HEK293T (cell line): ENCODE data around the gene GABBR2.

Experiments used
- FOXA1 ChIP-seq: fragments of 450-650 bp; IDR thresholded peaks from 2 replicates; pipeline ENCODE4 v1.6.1; 2016; ENCODE audit warnings: mild to moderate bottlenecking
- FOXM1 ChIP-seq: fragments of 450-650 bp; IDR thresholded peaks from 2 replicates; pipeline ENCODE4 v1.6.1; 2017; ENCODE audit warnings: mild to moderate bottlenecking, borderline replicate concordance
- HDGF ChIP-seq: fragments of 450-650 bp; IDR thresholded peaks from 2 replicates; pipeline ENCODE4 v1.6.1; 2017; ENCODE audit warnings: antibody characterized with exemption, borderline replicate concordance

DNA sequence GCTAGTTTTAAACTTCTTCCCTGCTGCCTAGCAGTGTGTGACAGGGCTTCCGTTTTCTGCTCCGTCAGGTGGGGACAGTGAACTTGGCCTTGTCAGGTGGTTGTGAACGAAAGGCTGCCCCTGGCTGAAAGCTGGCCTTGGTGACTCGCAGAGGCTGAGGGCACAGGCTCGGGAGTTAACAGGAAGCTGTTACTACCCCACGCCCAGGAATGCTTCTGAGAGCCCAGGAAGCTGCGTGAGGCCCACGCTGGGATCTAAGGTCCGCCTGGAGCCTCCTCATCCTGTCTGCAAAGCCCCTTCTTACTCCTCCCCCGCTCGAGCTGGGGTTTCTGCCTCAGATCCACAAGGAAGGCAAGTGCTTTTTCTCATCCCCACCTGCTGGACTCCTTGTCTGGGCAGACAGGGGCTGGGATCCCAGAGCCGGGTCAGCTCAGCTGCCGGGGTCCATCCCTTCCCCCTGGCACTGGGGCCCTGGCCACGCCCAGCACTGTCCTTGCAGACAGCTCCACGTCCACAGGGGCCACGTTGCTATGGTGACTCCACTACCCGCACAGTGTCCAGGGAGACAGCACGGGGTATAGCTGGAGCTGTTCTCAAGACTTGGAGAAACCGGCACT is 328.6 kb downstream of the GABBR2 start:
- TF ChIP-seq HDGF (no peak), FOXM1 (no peak), FOXA1 (no peak)
